ENCODE results near the gene SECISBP2L. TPM values are rescaled to one million over a fixed set of nuclear protein-coding genes. Genes with fewer than 3 reads are reported as not detected.

Gene SECISBP2L
- total RNA-seq, 1 experiment from 2014 or later: 33.2 TPM

GRCh38 chr15:48940508-48940907 lies 105.7 kb downstream of the SECISBP2L start:
- CTCF ChIA-PET: no interaction called here
- no peak overlapping the region for H3K27ac ChIP-seq

GRCh38 chr15:48939648-48940047 lies 106.6 kb downstream of the SECISBP2L start:
- H3K9me3 ChIP-seq (ENCODE audit: insufficient read depth, low read depth): no peaks in the 10 kb centered on the region
- H2AFZ ChIP-seq: no peak overlapping the region
- H3K4me3 ChIP-seq: no peak overlapping the region
- POLR2A ChIA-PET (ENCODE audit: unreplicated experiment): no interaction called here
- no TSS peak for BruUV-seq (replicated peaks)
- H3K79me2 ChIP-seq (ENCODE audit: low read depth): no peaks in the 10 kb centered on the region
- no peak overlapping the region for H3K4me2 ChIP-seq
- intact Hi-C loops (cut with micrococcal nuclease; ENCODE audit: unreplicated experiment): no loop called here
- H3K4me1 ChIP-seq (replicated peaks; ENCODE audit: insufficient read depth): no peaks in the 10 kb centered on the region
- H3F3A ChIP-seq (ENCODE audit: insufficient read depth, low read depth): no peaks in the 10 kb centered on the region
- H3K36me3 ChIP-seq (ENCODE audit: low read depth): no peaks in the 10 kb centered on the region
- H3K27me3 ChIP-seq (ENCODE audit: insufficient read depth, low read depth): no peaks in the 10 kb centered on the region
- CTCF ChIA-PET: no interaction called here
- H4K20me1 ChIP-seq (ENCODE audit: insufficient read depth): no peaks in the 10 kb centered on the region
- DNase-seq: no peak
- H3K27ac ChIP-seq: no peak overlapping the region
- TF ChIP-seq EZH2 (IDR thresholded peaks at IDR 0.05; ENCODE audit: low read depth) (no peak), CTCF (conservative IDR thresholded peaks at IDR 0.05) (no peak)
- H3K9me2 ChIP-seq (ENCODE audit: insufficient read depth): no peaks in the 10 kb centered on the region

More at GRCh38 chr15:48940508-48940907, 105.7 kb downstream of the SECISBP2L start:
- Histone ChIP-seq H3K4me3 (no peak overlapping the region), H3F3A (ENCODE audit: insufficient read depth, low read depth) (no peaks in the 10 kb centered on the region), H3K4me2 (no peak overlapping the region), H3K27me3 (ENCODE audit: insufficient read depth, low read depth) (no peaks in the 10 kb centered on the region), H3K9me3 (ENCODE audit: insufficient read depth, low read depth) (no peaks in the 10 kb centered on the region), H3K36me3 (ENCODE audit: low read depth) (no peaks in the 10 kb centered on the region), H3K79me2 (ENCODE audit: low read depth) (no peaks in the 10 kb centered on the region), H3K9me2 (ENCODE audit: insufficient read depth) (no peaks in the 10 kb centered on the region), H4K20me1 (ENCODE audit: insufficient read depth) (no peaks in the 10 kb centered on the region), H2AFZ (no peak overlapping the region), H3K4me1 (replicated peaks; ENCODE audit: insufficient read depth) (peaks cover under 1% of the 10 kb centered on the region; the same call in 1 of the 2 replicates)
- DNase-seq: no peak
- POLR2A ChIA-PET (ENCODE audit: unreplicated experiment): no interaction called here
- intact Hi-C loops (cut with micrococcal nuclease; ENCODE audit: unreplicated experiment): no loop called here
- no TSS peak for BruUV-seq (replicated peaks)
- no peak for TF ChIP-seq EZH2 (IDR thresholded peaks at IDR 0.05; ENCODE audit: low read depth)
- TF ChIP-seq CTCF (conservative IDR thresholded peaks at IDR 0.05): no peak

Other genes starting within 250 kb of the SECISBP2L start
- gene CEP152, start 235.4 kb downstream of the SECISBP2L start, total RNA-seq (2021): 19.2 and 24.6 TPM in 2 replicates
- 72.1 and 73.9 TPM in 2 replicates for gene EID1, start 168.3 kb downstream of the SECISBP2L start, total RNA-seq (2021)
- gene SHC4, start 82.5 kb downstream of the SECISBP2L start, total RNA-seq (2021): 0.18 and 0.44 TPM in 2 replicates
- gene COPS2, start 109.2 kb upstream of the SECISBP2L start, total RNA-seq (2021): 47.8 and 71.8 TPM in 2 replicates
- gene GALK2, start 123.8 kb upstream of the SECISBP2L start, total RNA-seq (2021): 28.9 and 29.0 TPM in 2 replicates